Smooth muscle cell (in vitro differentiated cells): ENCODE results near the gene SMIM41. TPM values are rescaled to one million over a fixed set of nuclear protein-coding genes. Genes with fewer than 3 reads are reported as not detected.

Source experiments
- DNase-seq: peaks from one replicate; lab custom pipeline; 2025; ENCODE audit not compliant: unreplicated experiment; lab: John Stamatoyannopoulos, UW
- H2AFZ ChIP-seq: fragments of 200-600 bp; sonication (generic); 2 replicates; pipeline ENCODE4 v1.6.0; 2016; ENCODE audit warnings: antibody characterized with exemption, low read depth, mild to moderate bottlenecking
- H3F3A ChIP-seq: fragments of 200-600 bp; sonication (generic); 2 replicates; pipeline ENCODE4 v1.6.0; 2017; ENCODE audit warnings: antibody characterized with exemption, low read depth
- H3K27ac ChIP-seq: fragments of 200-600 bp; sonication (generic); 2 replicates; pipeline ENCODE4 v1.5.1; 2016; ENCODE audit warnings: low read depth, mild to moderate bottlenecking
- H3K27me3 ChIP-seq: fragments of 200-600 bp; sonication (generic); 2 replicates; pipeline ENCODE4 v1.6.1; 2016; ENCODE audit warnings: low read depth, mild to moderate bottlenecking
- H3K36me3 ChIP-seq: fragments of 200-600 bp; sonication (generic); 2 replicates; pipeline ENCODE4 v1.5.1; 2016; ENCODE audit warnings: low read depth
- H3K4me1 ChIP-seq: fragments of 200-600 bp; sonication (generic); 2 replicates; pipeline ENCODE4 v1.5.1; 2016; ENCODE audit warnings: low read depth
- H3K4me2 ChIP-seq: fragments of 200-600 bp; sonication (generic); 2 replicates; pipeline ENCODE4 v1.6.0; 2016; ENCODE audit warnings: mild to moderate bottlenecking
- H3K4me3 ChIP-seq: fragments of 200-600 bp; sonication (generic); 2 replicates; pipeline ENCODE4 v1.5.1; 2016; ENCODE audit warnings: mild to moderate bottlenecking
- H3K79me2 ChIP-seq: fragments of 200-600 bp; sonication (generic); 2 replicates; pipeline ENCODE4 v1.6.0; 2016; ENCODE audit warnings: low read depth, mild to moderate bottlenecking
- H3K9ac ChIP-seq: fragments of 200-600 bp; sonication (generic); 2 replicates; pipeline ENCODE4 v1.6.0; 2016; ENCODE audit warnings: low read depth
- H3K9me3 ChIP-seq: fragments of 200-600 bp; sonication (generic); replicated peaks from 2 replicates; pipeline ENCODE4 v1.5.1; 2016; ENCODE audit warnings: low read depth
- H4K20me1 ChIP-seq: fragments of 200-600 bp; sonication (generic); 2 replicates; pipeline ENCODE4 v1.6.0; 2016; ENCODE audit warnings: low read depth
- WGBS: methylation state at CpG from one replicate; pipeline ENCODE4 v1.1.7; 2016; ENCODE audit warnings: low lambda C conversion rate; 5-methylcytosine and 5-hydroxymethylcytosine counted together
- polyA plus RNA-seq: library from polyadenylated mRNA; unstranded; fragments of >200 nt; fragmentation: Nextera tagmentation; extraction: Ambion mirVana; gene quantifications from 2 replicates; pipeline ENCODE4 v1.2.1, GENCODE V29; 2016
- total RNA-seq: library from RNA; depleted of rRNA; stranded (reverse); fragments of >200 nt; gene quantifications from 2 replicates; pipeline ENCODE4 v1.2.3, GENCODE V29; 2014
- TF ChIP-seq, protein P1 (sequence below): fragments of 200-600 bp; sonication (generic); IDR thresholded peaks from 2 replicates; pipeline ENCODE4 v1.5.1; 2017; ENCODE audit warnings: borderline replicate concordance, mild to moderate bottlenecking, antibody characterized with exemption; ENCODE audit not compliant: insufficient read depth, poor library complexity, severe bottlenecking

Gene SMIM41
- total and polyA plus RNA-seq, 2 experiments from 2014 or later: not detected

- TF ChIP-seq, protein P1, sequence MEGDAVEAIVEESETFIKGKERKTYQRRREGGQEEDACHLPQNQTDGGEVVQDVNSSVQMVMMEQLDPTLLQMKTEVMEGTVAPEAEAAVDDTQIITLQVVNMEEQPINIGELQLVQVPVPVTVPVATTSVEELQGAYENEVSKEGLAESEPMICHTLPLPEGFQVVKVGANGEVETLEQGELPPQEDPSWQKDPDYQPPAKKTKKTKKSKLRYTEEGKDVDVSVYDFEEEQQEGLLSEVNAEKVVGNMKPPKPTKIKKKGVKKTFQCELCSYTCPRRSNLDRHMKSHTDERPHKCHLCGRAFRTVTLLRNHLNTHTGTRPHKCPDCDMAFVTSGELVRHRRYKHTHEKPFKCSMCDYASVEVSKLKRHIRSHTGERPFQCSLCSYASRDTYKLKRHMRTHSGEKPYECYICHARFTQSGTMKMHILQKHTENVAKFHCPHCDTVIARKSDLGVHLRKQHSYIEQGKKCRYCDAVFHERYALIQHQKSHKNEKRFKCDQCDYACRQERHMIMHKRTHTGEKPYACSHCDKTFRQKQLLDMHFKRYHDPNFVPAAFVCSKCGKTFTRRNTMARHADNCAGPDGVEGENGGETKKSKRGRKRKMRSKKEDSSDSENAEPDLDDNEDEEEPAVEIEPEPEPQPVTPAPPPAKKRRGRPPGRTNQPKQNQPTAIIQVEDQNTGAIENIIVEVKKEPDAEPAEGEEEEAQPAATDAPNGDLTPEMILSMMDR: no peak
- Histone ChIP-seq H3K79me2 (no peaks in the 10 kb centered on the region), H3K27ac (no peak overlapping the region), H3K9ac (no peak overlapping the region), H3K27me3 (peaks cover 22% of the 10 kb centered on the region), H2AFZ (no peak overlapping the region), H3K4me3 (no peak overlapping the region), H4K20me1 (no peaks in the 10 kb centered on the region), H3F3A (no peaks in the 10 kb centered on the region), H3K4me2 (no peak overlapping the region), H3K36me3 (no peaks in the 10 kb centered on the region), H3K9me3 (no peaks in the 10 kb centered on the region), H3K4me1 (no peaks in the 10 kb centered on the region)
- 88% methylated on average over 22 of the region's 22 CpGs for WGBS
- no peak for DNase-seq
Observed at GRCh38 chr12:52086944-52087835, 7.7 kb downstream of the SMIM41 start.

- Histone ChIP-seq H3K9ac (no peak overlapping the region), H3K4me1 (no peaks in the 10 kb centered on the region), H3K79me2 (no peaks in the 10 kb centered on the region), H3K36me3 (no peaks in the 10 kb centered on the region), H3K27ac (no peak overlapping the region), H3K27me3 (peaks cover 27% of the 10 kb centered on the region), H3K9me3 (no peaks in the 10 kb centered on the region), H4K20me1 (no peaks in the 10 kb centered on the region), H3K4me3 (no peak overlapping the region), H3K4me2 (no peak overlapping the region), H2AFZ (no peak overlapping the region), H3F3A (no peaks in the 10 kb centered on the region)
- 91% methylated on average over 18 of the region's 20 CpGs for WGBS
- TF ChIP-seq, protein P1: no peak
- DNase-seq: no peak
Observed at GRCh38 chr12:52087961-52088820, 8.7 kb downstream of the SMIM41 start.

DNA sequence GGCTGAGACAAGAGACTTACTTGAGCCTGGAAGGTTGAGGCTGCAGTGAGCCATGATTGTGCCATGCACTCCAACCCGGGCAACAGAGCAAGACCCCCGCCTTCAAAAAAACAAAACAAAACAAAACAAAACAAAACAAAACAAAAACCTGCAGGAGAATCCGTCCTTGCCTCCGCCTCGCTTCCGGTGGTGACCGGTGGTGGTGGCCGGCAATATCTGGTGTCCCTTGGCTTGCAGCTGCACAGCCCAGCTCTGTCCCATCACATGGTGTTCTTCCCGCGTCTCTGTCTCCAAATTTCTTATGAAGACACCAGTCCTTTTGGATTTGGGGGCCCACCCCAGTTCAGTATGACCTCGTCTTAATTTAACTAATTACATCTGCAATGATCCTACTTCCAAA is 10.0 kb downstream of the SMIM41 start:
- no peak overlapping the region for H3K9ac ChIP-seq
- 92% methylated on average over 11 of the region's 11 CpGs for WGBS
- H3K4me3 ChIP-seq: no peak overlapping the region
- H2AFZ ChIP-seq: no peak overlapping the region
- TF ChIP-seq, protein P1: no peak
- peaks cover 27% of the 10 kb centered on the region for H3K27me3 ChIP-seq
- H4K20me1 ChIP-seq: no peaks in the 10 kb centered on the region
- no peak for DNase-seq
- no peaks in the 10 kb centered on the region for H3K36me3 ChIP-seq
- no peak overlapping the region for H3K4me2 ChIP-seq
- H3F3A ChIP-seq: no peaks in the 10 kb centered on the region
- no peaks in the 10 kb centered on the region for H3K4me1 ChIP-seq
- H3K9me3 ChIP-seq: no peaks in the 10 kb centered on the region
- no peaks in the 10 kb centered on the region for H3K79me2 ChIP-seq
- no peak overlapping the region for H3K27ac ChIP-seq
